Ascending aorta (tissue), 2 donors: ENCODE results near the gene BACE2. TPM values are rescaled to one million over a fixed set of nuclear protein-coding genes. Genes with fewer than 3 reads are reported as not detected.

Experiments used
- DNase-seq, 2 donors: peaks; one replicate each; pipeline ENCODE4 v3.0.0-alpha.2; 2019; ENCODE audit warnings: low spot score in 2 of 2
- H3K27ac ChIP-seq, 2 donors: fragments of 200-600 bp; sonication (generic); one replicate each; pipeline ENCODE4 v1.5.1; 2016 to 2017; ENCODE audit warnings: mild to moderate bottlenecking in 1 of 2
- H3K27me3 ChIP-seq: fragments of 200-600 bp; sonication (generic); one replicate; pipeline ENCODE4 v1.5.1; 2017
- H3K36me3 ChIP-seq, 2 donors: fragments of 200-600 bp; sonication (generic); one replicate each; pipeline ENCODE4 v1.5.1; 2016
- H3K4me1 ChIP-seq, 2 donors: fragments of 200-600 bp; sonication (generic); one replicate each; pipeline ENCODE4 v1.5.1; 2016 to 2017; ENCODE audit warnings: mild to moderate bottlenecking in 1 of 2
- H3K4me3 ChIP-seq, 2 donors: fragments of 200-600 bp; sonication (generic); one replicate each; pipeline ENCODE4 v1.5.1; 2016 to 2017; ENCODE audit warnings: mild to moderate bottlenecking in 1 of 2
- H3K9me3 ChIP-seq, 2 donors: fragments of 200-600 bp; sonication (generic); one replicate each; pipeline ENCODE4 v1.5.1; 2016
- intact Hi-C: fragments of 100-400 bp; cut with DNase I; formaldehyde crosslinking; loops from one replicate; pipeline ENCODE4 v1.15.1; 2023
- total RNA-seq: library from RNA; depleted of rRNA; stranded (reverse); fragments of >200 nt; gene quantifications from one replicate; pipeline ENCODE4 v1.1.0, GENCODE V29; 2016
- TF ChIP-seq, protein P1 (sequence below), 3 experiments: fragments of 200-600 bp in 2 of 3; fragments of 450-650 bp in 1 of 3; sonication (generic) in 2 of 3; IDR thresholded peaks; one replicate each; pipeline ENCODE4 v1.5.1; 2016 to 2019; ENCODE audit warnings: antibody characterized with exemption in 3 of 3, mild to moderate bottlenecking in 1 of 3, moderate library complexity in 1 of 3

The BACE2 gene
- total RNA-seq, 1 donor from 2014 or later, result 151 TPM

DNA sequence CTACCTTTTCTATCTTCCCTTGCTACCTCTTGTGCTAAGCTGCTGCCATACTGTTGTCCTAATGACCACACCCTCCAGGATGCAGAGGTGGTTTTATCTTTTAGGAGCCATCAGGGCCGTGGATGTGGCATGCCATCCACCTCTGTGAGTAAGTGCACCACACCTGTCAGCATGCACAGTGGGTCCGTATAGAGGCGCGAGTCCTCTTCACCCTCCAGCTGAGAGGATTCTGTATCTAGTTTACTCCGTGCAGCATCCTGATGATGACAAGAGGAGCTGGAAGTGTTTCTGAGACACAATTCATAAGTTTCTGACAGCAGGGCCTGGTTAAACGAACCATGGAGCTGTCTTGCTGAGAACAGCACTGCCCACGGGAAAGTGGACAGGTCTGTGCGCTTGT, 159.8 kb downstream of the BACE2 start:
- Histone ChIP-seq H3K4me3 (no peak overlapping the region), H3K4me1 (no peaks in the 10 kb centered on the region), H3K36me3 (no peaks in the 10 kb centered on the region), H3K9me3 (no peaks in the 10 kb centered on the region), H3K27me3 (no peaks in the 10 kb centered on the region), H3K27ac (no peak overlapping the region)
- no peak for DNase-seq
- TF ChIP-seq, protein P1, sequence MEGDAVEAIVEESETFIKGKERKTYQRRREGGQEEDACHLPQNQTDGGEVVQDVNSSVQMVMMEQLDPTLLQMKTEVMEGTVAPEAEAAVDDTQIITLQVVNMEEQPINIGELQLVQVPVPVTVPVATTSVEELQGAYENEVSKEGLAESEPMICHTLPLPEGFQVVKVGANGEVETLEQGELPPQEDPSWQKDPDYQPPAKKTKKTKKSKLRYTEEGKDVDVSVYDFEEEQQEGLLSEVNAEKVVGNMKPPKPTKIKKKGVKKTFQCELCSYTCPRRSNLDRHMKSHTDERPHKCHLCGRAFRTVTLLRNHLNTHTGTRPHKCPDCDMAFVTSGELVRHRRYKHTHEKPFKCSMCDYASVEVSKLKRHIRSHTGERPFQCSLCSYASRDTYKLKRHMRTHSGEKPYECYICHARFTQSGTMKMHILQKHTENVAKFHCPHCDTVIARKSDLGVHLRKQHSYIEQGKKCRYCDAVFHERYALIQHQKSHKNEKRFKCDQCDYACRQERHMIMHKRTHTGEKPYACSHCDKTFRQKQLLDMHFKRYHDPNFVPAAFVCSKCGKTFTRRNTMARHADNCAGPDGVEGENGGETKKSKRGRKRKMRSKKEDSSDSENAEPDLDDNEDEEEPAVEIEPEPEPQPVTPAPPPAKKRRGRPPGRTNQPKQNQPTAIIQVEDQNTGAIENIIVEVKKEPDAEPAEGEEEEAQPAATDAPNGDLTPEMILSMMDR (IDR thresholded peaks at IDR 0.05), result no peak
- intact Hi-C loops, result no loop called here

DNA sequence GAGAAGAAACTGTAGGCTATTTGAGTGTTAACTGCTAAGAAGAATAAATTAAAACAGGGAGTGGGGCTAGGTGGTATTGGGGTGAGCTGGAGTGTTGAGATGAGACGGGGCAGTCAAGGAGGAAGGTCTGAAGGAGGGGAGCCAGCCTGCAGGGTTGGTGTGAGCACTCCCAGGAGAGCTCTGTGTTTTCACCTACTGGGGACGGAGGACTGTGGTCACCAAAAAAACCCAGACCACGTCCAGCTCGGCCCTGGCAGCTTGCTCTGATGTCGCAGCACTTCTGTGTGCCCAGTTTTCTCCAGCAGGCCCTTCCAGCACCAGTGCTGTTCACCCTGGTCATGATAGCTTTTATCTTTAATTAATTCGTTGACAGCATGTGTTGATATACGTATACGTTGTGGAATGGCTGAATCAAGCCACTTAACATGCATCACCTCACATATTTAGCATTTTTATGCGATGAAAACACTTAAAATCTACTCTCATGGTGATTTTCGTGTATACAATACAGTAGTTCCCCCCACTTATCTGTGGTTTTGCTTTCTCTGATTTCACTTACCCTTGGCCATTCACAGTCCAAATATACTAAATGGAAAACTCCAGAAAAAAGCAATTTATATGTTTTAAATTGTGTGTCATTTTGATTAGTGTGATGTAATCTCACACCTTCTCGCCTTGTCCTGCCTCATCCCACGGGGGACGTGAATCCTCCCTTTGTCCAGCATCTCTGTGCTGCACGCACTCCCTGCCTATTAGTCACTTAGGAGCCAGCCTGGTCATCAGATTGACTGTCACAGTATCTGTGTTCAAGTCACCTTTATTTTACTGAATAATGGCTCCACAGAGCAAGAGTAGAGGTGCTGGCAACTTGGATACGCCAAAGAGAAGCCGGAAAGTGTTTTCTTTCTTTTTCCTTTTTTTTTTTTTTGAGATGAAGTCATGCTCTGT, 161.0 kb downstream of the BACE2 start:
- Histone ChIP-seq H3K4me3 (no peak overlapping the region), H3K36me3 (no peaks in the 10 kb centered on the region), H3K4me1 (no peaks in the 10 kb centered on the region), H3K27ac (no peak overlapping the region), H3K9me3 (peaks cover 0 to under 1% of the 10 kb centered on the region in 2 donors), H3K27me3 (no peaks in the 10 kb centered on the region)
- intact Hi-C loops, result no loop called here
- TF ChIP-seq, protein P1 (IDR thresholded peaks at IDR 0.05), result no peak
- no peak for DNase-seq

Other genes with a start within 250 kb of the BACE2 start
- gene FAM3B, start 148.6 kb downstream of the BACE2 start, total RNA-seq, result not detected
- 9.7 TPM for gene MX2, start 193.9 kb downstream of the BACE2 start, total RNA-seq